GM23338 (cell line): ENCODE measurements around the gene COL24A1. TPM values are rescaled to one million over a fixed set of nuclear protein-coding genes. Genes with fewer than 3 reads are reported as not detected.

ENCODE experiments used
- ATAC-seq: fragments of 200-7000 bp; cut with Tn5 transposase; 3 replicates; pipeline ENCODE4 v1.9.1; 2020
- DNase-seq: peaks from one replicate; pipeline ENCODE4 v3.0.0-alpha.2; 2015; ENCODE audit warnings: low spot score
- H2AFZ ChIP-seq: fragments of 200-600 bp; sonication (generic); 2 replicates; pipeline ENCODE4 v1.8.0; 2016; ENCODE audit warnings: antibody characterized with exemption, mild to moderate bottlenecking, moderate library complexity
- H3F3A ChIP-seq: fragments of 200-600 bp; sonication (generic); replicated peaks from 2 replicates; pipeline ENCODE4 v1.8.0; 2017; ENCODE audit warnings: antibody characterized with exemption, mixed run types, low read depth
- H3K27ac ChIP-seq: fragments of 200-600 bp; sonication (generic); 2 replicates; pipeline ENCODE4 v1.6.1; 2016; ENCODE audit warnings: low read depth
- H3K27me3 ChIP-seq: fragments of 200-600 bp; sonication (generic); 2 replicates; pipeline ENCODE4 v1.8.0; 2016; ENCODE audit warnings: mild to moderate bottlenecking, mixed run types, moderate library complexity; ENCODE audit not compliant: insufficient read depth
- H3K36me3 ChIP-seq: fragments of 200-600 bp; sonication (generic); 2 replicates; pipeline ENCODE4 v1.8.0; 2016; ENCODE audit warnings: mild to moderate bottlenecking; ENCODE audit not compliant: insufficient read depth
- H3K4me1 ChIP-seq: fragments of 200-600 bp; sonication (generic); 2 replicates; pipeline ENCODE4 v1.8.0; 2016; ENCODE audit warnings: mild to moderate bottlenecking, moderate library complexity; ENCODE audit not compliant: insufficient read depth
- H3K4me2 ChIP-seq: fragments of 200-600 bp; sonication (generic); 2 replicates; pipeline ENCODE4 v1.7.1; 2017; ENCODE audit warnings: mixed run types
- H3K4me3 ChIP-seq: fragments of 200-600 bp; sonication (generic); 2 replicates; pipeline ENCODE4 v1.6.1; 2016; ENCODE audit warnings: mixed run types
- H3K79me2 ChIP-seq: fragments of 200-600 bp; sonication (generic); replicated peaks from 2 replicates; pipeline ENCODE4 v1.8.0; 2017; ENCODE audit warnings: mild to moderate bottlenecking; ENCODE audit not compliant: insufficient read depth
- H3K9me2 ChIP-seq: fragments of 200-600 bp; sonication (generic); 2 replicates; pipeline ENCODE4 v1.8.0; 2017; ENCODE audit not compliant: insufficient read depth
- H4K20me1 ChIP-seq: fragments of 200-600 bp; sonication (generic); replicated peaks from 2 replicates; pipeline ENCODE4 v1.8.0; 2017; ENCODE audit warnings: mild to moderate bottlenecking; ENCODE audit not compliant: insufficient read depth
- H3K27ac Mint-ChIP-seq: 2 replicates; pipeline ENCODE4 v1.8.0; 2020; ENCODE audit warnings: inconsistent platforms, mild to moderate bottlenecking, moderate library complexity, mixed read lengths
- H3K27me3 Mint-ChIP-seq: 3 replicates; pipeline ENCODE4 v1.8.0; 2022; ENCODE audit warnings: low read depth, mild to moderate bottlenecking, moderate library complexity, mixed read lengths, inconsistent platforms; ENCODE audit not compliant: insufficient read depth, poor library complexity
- H3K36me3 Mint-ChIP-seq: 3 replicates; pipeline ENCODE4 v1.8.0; 2021; ENCODE audit warnings: low read depth, mild to moderate bottlenecking, inconsistent platforms, moderate library complexity, mixed read lengths
- H3K4me1 Mint-ChIP-seq: 3 replicates; pipeline ENCODE4 v1.8.0; 2020; ENCODE audit warnings: mild to moderate bottlenecking, inconsistent platforms, mixed read lengths
- H3K4me3 Mint-ChIP-seq: 3 replicates; pipeline ENCODE4 v1.8.0; 2021; ENCODE audit warnings: moderate library complexity, mild to moderate bottlenecking, inconsistent platforms, mixed read lengths
- H3K9me3 Mint-ChIP-seq: 3 replicates; pipeline ENCODE4 v1.8.0; 2020; ENCODE audit warnings: moderate library complexity, mild to moderate bottlenecking, inconsistent platforms, mixed read lengths
- CREB1 ChIP-seq: fragments of 250-450 bp; sonication (Bioruptor Pico); IDR thresholded peaks from 2 replicates; pipeline ENCODE4 v1.5.0; 2020; ENCODE audit warnings: low read depth, mild to moderate bottlenecking, moderate library complexity
- CTCF ChIP-seq, 2 experiments: fragments of 200-600 bp in 1 of 2; sonication (generic) in 1 of 2; conservative IDR thresholded peaks; 2 replicates each; pipeline versions ENCODE4 v1.5.1 to v1.6.1; 2016 to 2017; ENCODE audit warnings: antibody characterized with exemption in 2 of 2, low read depth in 2 of 2, mild to moderate bottlenecking in 2 of 2, moderate library complexity in 1 of 2
- ETS1 ChIP-seq: IDR thresholded peaks from 2 replicates; pipeline ENCODE4 v1.6.1; 2016; ENCODE audit warnings: antibody characterized with exemption
- EZH2 ChIP-seq: fragments of 200-600 bp; sonication (generic); IDR thresholded peaks from one replicate; pipeline ENCODE4 v1.8.0; 2017; ENCODE audit warnings: antibody characterized with exemption, mild to moderate bottlenecking, low read depth; ENCODE audit not compliant: unreplicated experiment
- EZH2phosphoT487 ChIP-seq: fragments of 200-600 bp; sonication (generic); IDR thresholded peaks from one replicate; pipeline ENCODE4 v1.8.1; 2018; ENCODE audit warnings: antibody characterized with exemption; ENCODE audit not compliant: unreplicated experiment
- NANOG ChIP-seq: IDR thresholded peaks from 2 replicates; pipeline ENCODE4 v1.6.1; 2016; ENCODE audit warnings: antibody characterized with exemption, borderline replicate concordance
- POLR2AphosphoS5 ChIP-seq: IDR thresholded peaks from 2 replicates; pipeline ENCODE4 v1.6.1; 2016; ENCODE audit warnings: antibody characterized with exemption, low read depth
- REST ChIP-seq: IDR thresholded peaks from one replicate; pipeline ENCODE4 v1.6.1; 2018; ENCODE audit warnings: antibody characterized with exemption; ENCODE audit not compliant: unreplicated experiment
- STAT1 ChIP-seq: IDR thresholded peaks from one replicate; pipeline ENCODE4 v1.6.1; 2016; ENCODE audit warnings: antibody characterized with exemption; ENCODE audit not compliant: unreplicated experiment
- ZNF114 ChIP-seq: fragments of 250-450 bp; sonication (Bioruptor Pico); IDR thresholded peaks from 2 replicates; pipeline ENCODE4 v1.5.0; 2020; ENCODE audit warnings: mild to moderate bottlenecking, moderate library complexity
- ZNF331 ChIP-seq: fragments of 250-450 bp; sonication (Bioruptor Pico); IDR thresholded peaks from 2 replicates; pipeline ENCODE4 v1.5.0; 2020; ENCODE audit warnings: low read depth, mild to moderate bottlenecking, moderate library complexity
- polyA plus RNA-seq: library from polyadenylated mRNA; unstranded; fragments of >200 nt; fragmentation: Nextera tagmentation; extraction: Ambion mirVana; gene quantifications from 2 replicates; pipeline ENCODE4 v1.2.1, GENCODE V29; 2016
- total RNA-seq: library from RNA; depleted of rRNA; stranded (reverse); fragments of >200 nt; shearing (Covaris generic); gene quantifications from 2 replicates; pipeline ENCODE4 v1.2.3, GENCODE V29; 2014

COL24A1 gene
- total and polyA plus RNA-seq, 2 experiments from 2014 or later, result 1.2 to 2.1 TPM

- no peak overlapping the region for H3K27ac ChIP-seq
- Mint-ChIP-seq H3K4me1 (peaks cover 5% of the 10 kb centered on the region; the same call in 2 of the 3 replicates), H3K9me3 (no peaks in the 10 kb centered on the region), H3K27me3 (no peaks in the 10 kb centered on the region), H3K27ac (no peak overlapping the region), H3K36me3 (no peaks in the 10 kb centered on the region), H3K4me3 (no peak overlapping the region)
- no peak overlapping the region for H2AFZ ChIP-seq
- H3K36me3 ChIP-seq, result no peaks in the 10 kb centered on the region
- no peaks in the 10 kb centered on the region for H4K20me1 ChIP-seq
- no peaks in the 10 kb centered on the region for H3K4me1 ChIP-seq
- ATAC-seq (no peak), DNase-seq (no peak)
- TF ChIP-seq EZH2, result no peak
- TF ChIP-seq POLR2AphosphoS5, result no peak
- no peak for TF ChIP-seq REST
- no peak for TF ChIP-seq ZNF114 (CRISPR knock-in tag)
- TF ChIP-seq ETS1, result no peak
- no peak for TF ChIP-seq CREB1 (CRISPR knock-in tag)
- no peak for TF ChIP-seq CTCF (conservative IDR thresholded peaks at IDR 0.05; ENCODE audit: low read depth in 2 of 2)
- TF ChIP-seq NANOG, result no peak
- TF ChIP-seq EZH2phosphoT487, result no peak
- H3K79me2 ChIP-seq, result no peaks in the 10 kb centered on the region
- no peak overlapping the region for H3K4me3 ChIP-seq
- no peaks in the 10 kb centered on the region; the same call in 1 of the 2 replicates for H3K9me2 ChIP-seq
- no peaks in the 10 kb centered on the region for H3K27me3 ChIP-seq
- no peaks in the 10 kb centered on the region for H3F3A ChIP-seq
- no peak overlapping the region for H3K4me2 ChIP-seq
Observed at GRCh38 chr1:85762804-85763203, 393.8 kb downstream of the COL24A1 start.

- no peaks in the 10 kb centered on the region for H3K27me3 ChIP-seq
- H3K9me2 ChIP-seq, result no peaks in the 10 kb centered on the region; the same call in 1 of the 2 replicates
- Mint-ChIP-seq H3K4me1 (peaks cover 5% of the 10 kb centered on the region; the same call in 2 of the 3 replicates), H3K9me3 (no peaks in the 10 kb centered on the region; the same call in 2 of the 3 replicates), H3K27me3 (no peaks in the 10 kb centered on the region), H3K36me3 (no peaks in the 10 kb centered on the region; the same call in 2 of the 3 replicates), H3K27ac (no peak overlapping the region), H3K4me3 (no peak overlapping the region)
- H3F3A ChIP-seq, result no peaks in the 10 kb centered on the region
- no peak overlapping the region for H3K27ac ChIP-seq
- H3K4me3 ChIP-seq, result no peak overlapping the region
- no peaks in the 10 kb centered on the region for H4K20me1 ChIP-seq
- H3K36me3 ChIP-seq, result no peaks in the 10 kb centered on the region
- ATAC-seq (no peak), DNase-seq (no peak)
- H3K4me2 ChIP-seq, result no peak overlapping the region
- no peaks in the 10 kb centered on the region for H3K79me2 ChIP-seq
- no peak overlapping the region for H2AFZ ChIP-seq
- no peaks in the 10 kb centered on the region for H3K4me1 ChIP-seq
- TF ChIP-seq ZNF331 (no peak), CTCF (conservative IDR thresholded peaks at IDR 0.05; ENCODE audit: low read depth in 2 of 2) (no peak), POLR2AphosphoS5 (no peak), EZH2phosphoT487 (no peak), EZH2 (no peak), REST (no peak), STAT1 (no peak)
Observed at GRCh38 chr1:85756864-85757263, 399.7 kb downstream of the COL24A1 start.
